CD8-positive, alpha-beta memory T cell (primary cell): ENCODE measurements around the gene STRBP. TPM values are rescaled to one million over a fixed set of nuclear protein-coding genes. Genes with fewer than 3 reads are reported as not detected.

Experiments used
- CTCF ChIA-PET: fragments of 350-600 bp; sonication (Branson Sonifier 250); formaldehyde crosslinking; loops from one replicate; lab custom pipeline; 2021; ENCODE audit warnings: antibody characterized with exemption; lab: Charles Lee
- POLR2A ChIA-PET: fragments of 350-600 bp; sonication (Branson Sonifier 250); formaldehyde crosslinking; loops from one replicate; lab custom pipeline; 2021; ENCODE audit warnings: antibody characterized with exemption; lab: Charles Lee
- DNase-seq, 5 donors: peaks; one replicate each; pipeline versions ENCODE4 v3.0.0 to v3.0.0-alpha.2; 2020 to 2022; ENCODE audit warnings: mixed read lengths in 1 of 5
- H3K27ac ChIP-seq: one replicate; pipeline ENCODE4 v1.7.0; 2013; ENCODE audit warnings: low read depth, mild to moderate bottlenecking, low read length, moderate library complexity
- H3K27me3 ChIP-seq: 2 replicates; pipeline ENCODE4 v1.7.0; 2013; ENCODE audit warnings: low read length, mild to moderate bottlenecking; ENCODE audit not compliant: insufficient read depth, poor library complexity, severe bottlenecking
- H3K36me3 ChIP-seq: 2 replicates; pipeline ENCODE4 v1.7.0; 2013; ENCODE audit warnings: mild to moderate bottlenecking, low read length, moderate library complexity; ENCODE audit not compliant: insufficient read depth
- H3K4me1 ChIP-seq: 2 replicates; pipeline ENCODE4 v1.7.0; 2013; ENCODE audit warnings: mild to moderate bottlenecking, low read length, moderate library complexity; ENCODE audit not compliant: insufficient read depth
- H3K4me3 ChIP-seq: 2 replicates; pipeline ENCODE4 v1.7.0; 2013; ENCODE audit warnings: mild to moderate bottlenecking, low read length
- H3K9me3 ChIP-seq: 2 replicates; pipeline ENCODE4 v1.7.0; 2013; ENCODE audit warnings: mild to moderate bottlenecking, low read length
- H3K27ac Mint-ChIP-seq, 8 donors: one replicate each; pipeline ENCODE4 v1.8.0; 2020 to 2021; ENCODE audit warnings: mixed read lengths in 8 of 8, mild to moderate bottlenecking in 6 of 8, inconsistent platforms in 3 of 8, moderate library complexity in 3 of 8
- H3K27me3 Mint-ChIP-seq, 2 donors: one replicate each; pipeline ENCODE4 v1.8.0; 2020 to 2021; ENCODE audit warnings: mixed read lengths in 2 of 2, mild to moderate bottlenecking in 1 of 2, moderate library complexity in 1 of 2
- H3K36me3 Mint-ChIP-seq, 3 donors: one replicate each; pipeline ENCODE4 v1.8.0; 2020 to 2021; ENCODE audit warnings: mixed read lengths in 3 of 3, inconsistent platforms in 1 of 3, mild to moderate bottlenecking in 1 of 3
- H3K4me1 Mint-ChIP-seq, 3 donors: one replicate each; pipeline ENCODE4 v1.8.0; 2020 to 2021; ENCODE audit warnings: mixed read lengths in 3 of 3, inconsistent platforms in 1 of 3, mild to moderate bottlenecking in 1 of 3
- H3K4me3 Mint-ChIP-seq, 7 donors: one replicate each; pipeline ENCODE4 v1.8.0; 2020 to 2021; ENCODE audit warnings: mixed read lengths in 7 of 7, mild to moderate bottlenecking in 6 of 7, moderate library complexity in 4 of 7, inconsistent platforms in 2 of 7
- H3K9me3 Mint-ChIP-seq, 5 donors: one replicate each; pipeline ENCODE4 v1.8.0; 2020 to 2022; ENCODE audit warnings: mixed read lengths in 5 of 5, mild to moderate bottlenecking in 3 of 5, moderate library complexity in 2 of 5, inconsistent platforms in 1 of 5
- polyA plus RNA-seq: library from polyadenylated mRNA; unstranded; fragments of 300-500 nt; fragmentation: Illumina TruSeq; gene quantifications from one replicate; pipeline ENCODE4 v1.2.3, GENCODE V29; 2021
- total RNA-seq, 2 experiments: library from RNA; stranded (reverse); gene quantifications; one replicate each; pipeline ENCODE4 v1.2.3, GENCODE V29; 2021

STRBP gene
- total RNA-seq (10 to 100 TPM; 31.4 to 32.3 TPM), polyA plus RNA-seq (22.2 TPM)

GRCh38 chr9:123268465-123269259 is at the start of gene STRBP:
TSS of gene STRBP (minus strand) at chr9:123268586. CDS start at chr9:123184134, 84,452 bp downstream.
- Histone ChIP-seq H3K9me3 (no peaks in the 10 kb centered on the region), H3K4me1 (peaks cover 14% of the 10 kb centered on the region), H3K27me3 (no peaks in the 10 kb centered on the region), H3K4me3 (peak within 1 kb of the TSS; percentile 75), H3K36me3 (no peaks in the 10 kb centered on the region), H3K27ac (peak within 1 kb of the TSS; percentile 44)
- Mint-ChIP-seq H3K36me3 (no peaks in the 10 kb centered on the region), H3K4me3 (peak within 1 kb of the TSS; percentile 79 to 93 (median 89)), H3K27me3 (no peaks in the 10 kb centered on the region), H3K27ac (peak within 1 kb of the TSS; percentile 13 to 96 (median 82)), H3K4me1 (peaks cover 20 to 34% (median 23%) of the 10 kb centered on the region in 3 donors), H3K9me3 (no peaks in the 10 kb centered on the region)
- POLR2A ChIA-PET = interaction anchor here (0.7 to 0.8 kb wide), 2 partner anchors 54 to 71 kb away, joined by 3 read pairs; no protein-coding TSS in a partner anchor
- CTCF ChIA-PET = interaction anchor here (1.3 to 1.8 kb wide), 2 partner anchors 8 to 36 kb away, joined by 3 to 7 read pairs; no protein-coding TSS in a partner anchor
- DNase-seq = peak; percentile 90 to 97 (median 94)

- Mint-ChIP-seq H3K4me1 (peaks cover 2 to 5% (median 3%) of the 10 kb centered on the region in 3 donors), H3K36me3 (peaks cover 0 to 2% (median 0%) of the 10 kb centered on the region in 3 donors), H3K4me3 (no peak overlapping the region), H3K27ac (no peak overlapping the region), H3K9me3 (no peaks in the 10 kb centered on the region), H3K27me3 (peaks cover 3 to 9% of the 10 kb centered on the region in 2 donors)
- CTCF ChIA-PET = interaction anchor here (1.2 kb wide), 1 partner anchor 34 kb away, joined by 3 read pairs; no protein-coding TSS in a partner anchor
- no peak overlapping the region for H3K27ac ChIP-seq
- POLR2A ChIA-PET = no interaction called here
- no peak overlapping the region for H3K4me3 ChIP-seq
- H3K36me3 ChIP-seq = no peaks in the 10 kb centered on the region
- H3K4me1 ChIP-seq = peaks cover under 1% of the 10 kb centered on the region
- H3K27me3 ChIP-seq = no peaks in the 10 kb centered on the region
- H3K9me3 ChIP-seq = no peaks in the 10 kb centered on the region
- no peak for DNase-seq
Measured at GRCh38 chr9:123316053-123316718, 47.8 kb upstream of the STRBP start.

GRCh38 chr9:123315635-123316034 is 47.2 kb upstream of the STRBP start:
- ChIA-PET CTCF (no interaction called here), POLR2A (no interaction called here)
- H3K4me3 Mint-ChIP-seq = no peak overlapping the region

GRCh38 chr9:123314617-123315016 is 46.2 kb upstream of the STRBP start:
- Mint-ChIP-seq H3K27ac (no peak overlapping the region), H3K4me3 (no peak overlapping the region), H3K36me3 (peaks cover 0 to 2% (median 0%) of the 10 kb centered on the region in 3 donors), H3K27me3 (peaks cover 3 to 7% of the 10 kb centered on the region in 2 donors), H3K4me1 (peaks cover 0 to 4% (median 0%) of the 10 kb centered on the region in 3 donors), H3K9me3 (no peaks in the 10 kb centered on the region)
- H3K9me3 ChIP-seq = no peaks in the 10 kb centered on the region
- H3K4me1 ChIP-seq = no peaks in the 10 kb centered on the region
- POLR2A ChIA-PET = no interaction called here
- no peaks in the 10 kb centered on the region for H3K27me3 ChIP-seq
- no peak for DNase-seq
- H3K27ac ChIP-seq = no peak overlapping the region
- H3K36me3 ChIP-seq = no peaks in the 10 kb centered on the region
- CTCF ChIA-PET = no interaction called here
- no peak overlapping the region for H3K4me3 ChIP-seq

More at GRCh38 chr9:123315635-123316034, 47.2 kb upstream of the STRBP start:
- Histone ChIP-seq H3K36me3 (no peaks in the 10 kb centered on the region), H3K9me3 (no peaks in the 10 kb centered on the region), H3K27me3 (no peaks in the 10 kb centered on the region), H3K4me3 (no peak overlapping the region), H3K4me1 (no peaks in the 10 kb centered on the region), H3K27ac (no peak overlapping the region)
- Mint-ChIP-seq H3K9me3 (no peaks in the 10 kb centered on the region), H3K4me1 (peaks cover 0 to 4% (median 2%) of the 10 kb centered on the region in 3 donors), H3K27ac (no peak overlapping the region), H3K27me3 (peaks cover 3 to 7% of the 10 kb centered on the region in 2 donors), H3K36me3 (peaks cover 0 to 2% (median 0%) of the 10 kb centered on the region in 3 donors)
- DNase-seq = no peak

GRCh38 chr9:123312306-123312877 is 44.0 kb upstream of the STRBP start:
- H3K4me3 Mint-ChIP-seq = no peak overlapping the region
- CTCF ChIA-PET = interaction anchor here (1.3 kb wide), 1 partner anchor 7 kb away, joined by 3 read pairs; no protein-coding TSS in a partner anchor
- peak overlapping the region in 1 of 8 donors; percentile 77 for H3K27ac Mint-ChIP-seq
- H3K36me3 Mint-ChIP-seq = peaks cover 0 to 2% (median 0%) of the 10 kb centered on the region in 3 donors
- peaks cover 3 to 7% of the 10 kb centered on the region in 2 donors for H3K27me3 Mint-ChIP-seq
- POLR2A ChIA-PET = no interaction called here
- Histone ChIP-seq H3K9me3 (no peaks in the 10 kb centered on the region), H3K36me3 (no peaks in the 10 kb centered on the region), H3K4me3 (no peak overlapping the region), H3K27me3 (no peaks in the 10 kb centered on the region), H3K4me1 (no peaks in the 10 kb centered on the region), H3K27ac (no peak overlapping the region)
- no peak for DNase-seq
- H3K4me1 Mint-ChIP-seq = peaks cover 0 to 4% (median 0%) of the 10 kb centered on the region in 3 donors
- H3K9me3 Mint-ChIP-seq = no peaks in the 10 kb centered on the region

GRCh38 chr9:123311250-123311752 is 42.9 kb upstream of the STRBP start:
- no peaks in the 10 kb centered on the region for H3K36me3 ChIP-seq
- H3K4me3 ChIP-seq = no peak overlapping the region
- peaks cover 0 to 4% (median 0%) of the 10 kb centered on the region in 3 donors for H3K4me1 Mint-ChIP-seq
- H3K9me3 Mint-ChIP-seq = no peaks in the 10 kb centered on the region
- H3K36me3 Mint-ChIP-seq = peaks cover 0 to 2% (median 0%) of the 10 kb centered on the region in 3 donors
- no peaks in the 10 kb centered on the region for H3K27me3 ChIP-seq
- H3K4me1 ChIP-seq = no peaks in the 10 kb centered on the region
- no peak for DNase-seq
- H3K9me3 ChIP-seq = no peaks in the 10 kb centered on the region
- ChIA-PET POLR2A (no interaction called here), CTCF (no interaction called here)
- H3K27ac Mint-ChIP-seq = no peak overlapping the region
- H3K4me3 Mint-ChIP-seq = no peak overlapping the region
- no peak overlapping the region for H3K27ac ChIP-seq
- H3K27me3 Mint-ChIP-seq = peaks cover 3 to 7% of the 10 kb centered on the region in 2 donors

- H3K36me3 Mint-ChIP-seq = peaks cover 0 to 2% (median 0%) of the 10 kb centered on the region in 3 donors
- no peak overlapping the region for H3K4me3 Mint-ChIP-seq
- no peaks in the 10 kb centered on the region for H3K9me3 Mint-ChIP-seq
- peaks cover 3 to 7% of the 10 kb centered on the region in 2 donors for H3K27me3 Mint-ChIP-seq
- Histone ChIP-seq H3K27ac (no peak overlapping the region), H3K4me3 (no peak overlapping the region), H3K36me3 (no peaks in the 10 kb centered on the region), H3K9me3 (no peaks in the 10 kb centered on the region), H3K4me1 (peaks cover 4% of the 10 kb centered on the region), H3K27me3 (no peaks in the 10 kb centered on the region)
- no peak for DNase-seq
- H3K4me1 Mint-ChIP-seq = peaks cover 0 to 4% (median 0%) of the 10 kb centered on the region in 3 donors
- no peak overlapping the region for H3K27ac Mint-ChIP-seq
- POLR2A ChIA-PET = no interaction called here
- CTCF ChIA-PET = no interaction called here
Measured at GRCh38 chr9:123310551-123311249, 42.3 kb upstream of the STRBP start.
